Ishikawa (cell line): ENCODE data around the gene GLOD5.

Experiments used
- CEBPB ChIP-seq: IDR thresholded peaks from 2 replicates; pipeline ENCODE4 v1.6.1; 2012
- CREB1 ChIP-seq: IDR thresholded peaks from 2 replicates; pipeline ENCODE4 v1.6.1; 2012; ENCODE audit warnings: low read depth
- EGR1 ChIP-seq: IDR thresholded peaks from 2 replicates; pipeline ENCODE4 v1.6.1; 2012
- EP300 ChIP-seq: IDR thresholded peaks from 2 replicates; pipeline ENCODE4 v1.6.1; 2012; ENCODE audit warnings: borderline replicate concordance
- FOXM1 ChIP-seq: IDR thresholded peaks from 2 replicates; pipeline ENCODE4 v1.6.1; 2012; ENCODE audit warnings: low read depth, borderline replicate concordance
- NFIC ChIP-seq: IDR thresholded peaks from 2 replicates; pipeline ENCODE4 v1.6.1; 2012
- RAD21 ChIP-seq: IDR thresholded peaks from 2 replicates; pipeline ENCODE4 v1.6.1; 2012; ENCODE audit warnings: low read depth
- TAF1 ChIP-seq: IDR thresholded peaks from 2 replicates; pipeline ENCODE4 v1.6.1; 2012; ENCODE audit warnings: low read depth, mild to moderate bottlenecking
- TCF12 ChIP-seq: IDR thresholded peaks from 2 replicates; pipeline ENCODE4 v1.6.1; 2012; ENCODE audit warnings: low read depth
- TEAD4 ChIP-seq: IDR thresholded peaks from 2 replicates; pipeline ENCODE4 v1.6.1; 2012
- YY1 ChIP-seq: IDR thresholded peaks from 2 replicates; pipeline ENCODE4 v1.6.1; 2012; ENCODE audit warnings: low read depth
- ZBTB7A ChIP-seq: IDR thresholded peaks from 2 replicates; pipeline ENCODE4 v1.6.1; 2012; ENCODE audit warnings: low read depth
- TF ChIP-seq, protein P1 (sequence below): IDR thresholded peaks from 2 replicates; pipeline ENCODE4 v1.6.1; 2012
- TF ChIP-seq, protein P2 (sequence below): IDR thresholded peaks from 2 replicates; pipeline ENCODE4 v1.6.1; 2012; ENCODE audit warnings: low read depth, mild to moderate bottlenecking
- TF ChIP-seq, protein P3 (sequence below): IDR thresholded peaks from 2 replicates; pipeline ENCODE4 v1.6.1; 2012

Gene GLOD5

DNA sequence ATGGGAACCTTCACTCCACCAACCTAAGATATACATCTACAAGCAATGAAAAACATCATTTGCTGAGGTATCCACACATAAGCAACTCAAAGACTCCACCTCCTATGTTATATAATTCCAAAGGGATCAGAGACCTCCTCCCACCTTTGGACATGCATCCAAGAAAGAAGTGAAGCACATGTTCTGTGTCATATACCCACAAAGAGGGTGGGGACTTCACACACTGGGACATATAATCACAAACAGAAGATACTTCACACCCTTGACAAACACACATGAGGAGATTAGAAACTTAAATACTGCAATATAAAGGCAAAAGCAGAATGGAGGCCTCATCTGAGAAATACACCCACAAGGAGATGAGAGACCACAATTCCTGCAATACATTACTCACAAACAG lies 39.6 kb upstream of the GLOD5 start:
- TF ChIP-seq EGR1 (no peak), RAD21 (no peak), TCF12 (no peak)

DNA sequence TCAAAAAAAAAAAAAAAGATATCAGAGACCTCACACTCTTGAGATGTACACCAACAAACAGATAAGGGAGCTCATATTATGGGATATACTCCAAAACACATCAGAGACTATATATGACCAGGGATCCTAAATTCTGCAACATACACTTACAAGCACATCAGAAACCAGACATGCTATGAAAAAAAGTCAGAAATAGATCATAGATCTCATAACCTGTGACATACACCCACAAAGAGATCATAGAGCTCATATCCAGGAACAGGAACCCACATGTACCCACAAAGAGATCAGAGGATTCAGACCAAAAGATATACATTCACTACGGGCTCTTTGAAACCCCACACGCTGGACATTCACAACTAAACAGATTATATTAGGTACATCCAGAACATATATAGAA lies 35.0 kb upstream of the GLOD5 start:
- TF ChIP-seq CEBPB: no peak
- no peak for TF ChIP-seq RAD21
- no peak for TF ChIP-seq NFIC
- TF ChIP-seq, protein P1, sequence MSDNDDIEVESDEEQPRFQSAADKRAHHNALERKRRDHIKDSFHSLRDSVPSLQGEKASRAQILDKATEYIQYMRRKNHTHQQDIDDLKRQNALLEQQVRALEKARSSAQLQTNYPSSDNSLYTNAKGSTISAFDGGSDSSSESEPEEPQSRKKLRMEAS: no peak
- TF ChIP-seq YY1: no peak
- TF ChIP-seq TAF1: no peak
- TF ChIP-seq TEAD4: no peak
- no peak for TF ChIP-seq CREB1
- TF ChIP-seq FOXM1: no peak
- no peak for TF ChIP-seq EP300
- TF ChIP-seq, protein P2, sequence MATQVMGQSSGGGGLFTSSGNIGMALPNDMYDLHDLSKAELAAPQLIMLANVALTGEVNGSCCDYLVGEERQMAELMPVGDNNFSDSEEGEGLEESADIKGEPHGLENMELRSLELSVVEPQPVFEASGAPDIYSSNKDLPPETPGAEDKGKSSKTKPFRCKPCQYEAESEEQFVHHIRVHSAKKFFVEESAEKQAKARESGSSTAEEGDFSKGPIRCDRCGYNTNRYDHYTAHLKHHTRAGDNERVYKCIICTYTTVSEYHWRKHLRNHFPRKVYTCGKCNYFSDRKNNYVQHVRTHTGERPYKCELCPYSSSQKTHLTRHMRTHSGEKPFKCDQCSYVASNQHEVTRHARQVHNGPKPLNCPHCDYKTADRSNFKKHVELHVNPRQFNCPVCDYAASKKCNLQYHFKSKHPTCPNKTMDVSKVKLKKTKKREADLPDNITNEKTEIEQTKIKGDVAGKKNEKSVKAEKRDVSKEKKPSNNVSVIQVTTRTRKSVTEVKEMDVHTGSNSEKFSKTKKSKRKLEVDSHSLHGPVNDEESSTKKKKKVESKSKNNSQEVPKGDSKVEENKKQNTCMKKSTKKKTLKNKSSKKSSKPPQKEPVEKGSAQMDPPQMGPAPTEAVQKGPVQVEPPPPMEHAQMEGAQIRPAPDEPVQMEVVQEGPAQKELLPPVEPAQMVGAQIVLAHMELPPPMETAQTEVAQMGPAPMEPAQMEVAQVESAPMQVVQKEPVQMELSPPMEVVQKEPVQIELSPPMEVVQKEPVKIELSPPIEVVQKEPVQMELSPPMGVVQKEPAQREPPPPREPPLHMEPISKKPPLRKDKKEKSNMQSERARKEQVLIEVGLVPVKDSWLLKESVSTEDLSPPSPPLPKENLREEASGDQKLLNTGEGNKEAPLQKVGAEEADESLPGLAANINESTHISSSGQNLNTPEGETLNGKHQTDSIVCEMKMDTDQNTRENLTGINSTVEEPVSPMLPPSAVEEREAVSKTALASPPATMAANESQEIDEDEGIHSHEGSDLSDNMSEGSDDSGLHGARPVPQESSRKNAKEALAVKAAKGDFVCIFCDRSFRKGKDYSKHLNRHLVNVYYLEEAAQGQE: no peak
- TF ChIP-seq TCF12: no peak
- TF ChIP-seq EGR1: no peak
- TF ChIP-seq ZBTB7A: no peak
- TF ChIP-seq, protein P3, sequence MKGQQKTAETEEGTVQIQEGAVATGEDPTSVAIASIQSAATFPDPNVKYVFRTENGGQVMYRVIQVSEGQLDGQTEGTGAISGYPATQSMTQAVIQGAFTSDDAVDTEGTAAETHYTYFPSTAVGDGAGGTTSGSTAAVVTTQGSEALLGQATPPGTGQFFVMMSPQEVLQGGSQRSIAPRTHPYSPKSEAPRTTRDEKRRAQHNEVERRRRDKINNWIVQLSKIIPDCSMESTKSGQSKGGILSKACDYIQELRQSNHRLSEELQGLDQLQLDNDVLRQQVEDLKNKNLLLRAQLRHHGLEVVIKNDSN: no peak

DNA sequence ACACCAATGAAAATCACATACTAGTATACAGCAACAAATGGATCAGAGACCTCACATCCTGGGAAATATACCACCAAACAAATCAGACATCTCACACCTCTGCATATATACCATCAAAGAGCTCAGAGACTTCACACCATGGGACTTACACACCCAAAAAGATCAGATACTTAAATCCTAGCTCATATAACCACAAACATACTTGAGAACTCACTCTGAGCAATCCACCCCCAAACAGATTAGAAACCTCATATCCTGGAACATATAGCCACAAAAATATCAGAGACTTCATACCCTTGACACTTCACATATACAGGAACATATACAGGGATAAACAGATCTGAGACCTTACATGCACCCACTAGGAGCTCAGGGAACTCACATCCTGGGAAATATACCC lies 32.9 kb upstream of the GLOD5 start:
- TF ChIP-seq EP300 (no peak), FOXM1 (no peak), CEBPB (no peak), CREB1 (no peak), YY1 (no peak), NFIC (no peak), TCF12 (no peak), TEAD4 (no peak)
- TF ChIP-seq, protein P3: no peak
- TF ChIP-seq, protein P1: no peak
- TF ChIP-seq, protein P2: no peak

DNA sequence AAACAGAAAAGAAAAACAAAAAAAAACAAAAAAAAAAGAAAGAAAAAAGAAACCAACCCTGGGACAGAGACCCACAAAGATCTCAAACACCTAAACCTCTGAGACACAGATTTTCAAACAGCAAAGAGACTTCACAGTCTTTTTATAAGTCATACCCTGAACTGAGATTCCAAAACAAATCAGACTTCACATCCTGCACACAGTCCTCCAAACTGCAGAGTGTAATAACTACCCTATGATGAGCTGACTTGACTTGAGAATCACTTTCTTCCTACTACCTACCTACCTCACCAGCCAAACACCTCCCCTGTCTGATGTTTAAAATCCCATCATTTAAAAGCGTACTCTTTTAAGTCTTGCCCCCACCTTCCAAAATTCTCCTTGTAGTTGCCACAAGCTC lies 25.2 kb upstream of the GLOD5 start:
- TF ChIP-seq NFIC (no peak), FOXM1 (no peak), RAD21 (no peak), EP300 (no peak), ZBTB7A (no peak), CREB1 (no peak), TCF12 (no peak), YY1 (no peak), EGR1 (no peak), TEAD4 (no peak), TAF1 (no peak), CEBPB (no peak)
- TF ChIP-seq, protein P2: no peak
- TF ChIP-seq, protein P1: no peak
- TF ChIP-seq, protein P3: no peak
